T-helper 9 cell (primary cell): Measurements from ENCODE around the gene NEK4.

Source experiments
- DNase-seq: peaks from one replicate; pipeline ENCODE4 v3.0.0-alpha.2; 2020

NEK4 gene

GRCh38 chr3:52792961-52793695, 22.4 kb upstream of the NEK4 start:
- DNase-seq = no peak

DNA sequence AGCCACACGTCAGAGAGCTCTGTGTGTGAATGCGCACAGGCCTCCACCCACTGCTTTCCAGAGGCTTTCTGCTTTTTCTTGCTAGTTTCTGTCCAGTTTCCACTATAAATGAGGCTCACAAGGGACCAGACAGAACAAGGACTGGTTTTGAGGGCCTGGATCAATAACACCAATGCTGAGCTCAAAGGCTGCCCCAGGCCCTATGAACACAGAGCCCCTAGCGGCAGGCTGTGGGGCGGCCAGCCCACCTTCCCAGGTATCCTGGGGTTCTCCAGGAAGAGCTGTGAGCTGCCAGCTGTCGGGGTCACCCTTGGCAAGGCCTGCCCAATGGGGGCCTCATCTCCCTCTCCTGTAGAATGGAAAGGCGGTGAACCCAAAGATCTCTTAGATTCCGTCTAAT, 21.7 kb upstream of the NEK4 start:
- DNase-seq = no peak

DNA sequence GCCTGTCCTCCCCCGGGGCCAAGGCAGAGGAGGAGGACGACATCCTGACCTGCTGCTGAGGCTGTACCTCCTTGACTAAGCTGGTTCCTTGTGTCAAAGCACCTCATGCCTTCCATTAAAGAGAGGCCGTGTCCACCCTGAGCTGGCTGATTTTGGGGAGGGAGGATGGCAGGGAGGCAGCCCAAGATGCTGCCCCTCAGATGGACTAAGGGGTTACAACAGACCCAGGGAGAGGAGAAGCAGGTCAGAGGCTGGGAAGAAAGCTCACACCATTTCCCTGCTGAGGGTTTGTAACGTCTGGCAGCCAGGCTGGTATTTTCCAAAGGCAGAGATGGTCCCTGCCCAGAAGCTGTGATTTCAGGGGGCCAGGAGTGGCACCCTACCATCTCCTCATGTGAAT, 21.2 kb upstream of the NEK4 start:
- no peak for DNase-seq

DNA sequence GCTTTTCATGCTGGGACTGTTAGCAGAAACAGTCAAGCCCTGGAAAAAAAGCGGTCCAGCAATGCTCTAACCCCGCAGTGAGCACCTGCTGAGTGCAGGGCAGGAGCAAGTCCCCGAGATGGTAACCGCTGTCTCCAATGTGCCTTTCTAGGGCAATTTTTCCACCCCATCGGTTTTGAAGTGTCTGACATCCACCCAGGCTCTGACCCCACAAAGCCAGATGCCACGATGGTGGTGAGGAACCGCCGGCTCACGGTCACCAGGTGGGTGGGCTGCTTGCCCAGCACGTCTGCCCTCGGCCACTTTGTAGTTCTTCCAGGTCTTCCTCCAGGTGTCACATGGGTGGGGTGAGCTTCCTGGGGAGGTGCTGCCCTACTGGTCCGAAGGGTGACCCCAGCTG, 20.6 kb upstream of the NEK4 start:
- DNase-seq = no peak

GRCh38 chr3:52790741-52791140, 20.0 kb upstream of the NEK4 start:
- DNase-seq = no peak

DNA sequence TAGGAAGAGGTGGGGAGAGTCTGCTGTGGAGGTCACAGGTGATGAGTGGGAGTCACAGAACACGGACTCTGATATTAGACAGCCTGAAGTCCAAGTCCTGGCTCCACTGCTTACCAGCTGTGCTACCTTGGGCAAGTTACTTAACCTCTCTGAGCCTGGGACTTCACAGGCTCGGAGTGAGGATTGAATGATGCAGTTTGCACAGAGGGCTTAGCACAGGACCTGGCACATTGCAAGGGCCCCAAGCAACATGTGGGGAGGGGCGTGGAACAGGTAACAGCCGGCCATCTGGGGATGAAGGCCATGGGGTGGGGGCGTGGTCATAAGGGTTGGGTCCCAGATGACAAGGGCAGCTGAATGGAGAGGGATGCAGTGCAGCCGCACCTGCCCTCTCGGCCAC, 19.6 kb upstream of the NEK4 start:
- no peak for DNase-seq

DNA sequence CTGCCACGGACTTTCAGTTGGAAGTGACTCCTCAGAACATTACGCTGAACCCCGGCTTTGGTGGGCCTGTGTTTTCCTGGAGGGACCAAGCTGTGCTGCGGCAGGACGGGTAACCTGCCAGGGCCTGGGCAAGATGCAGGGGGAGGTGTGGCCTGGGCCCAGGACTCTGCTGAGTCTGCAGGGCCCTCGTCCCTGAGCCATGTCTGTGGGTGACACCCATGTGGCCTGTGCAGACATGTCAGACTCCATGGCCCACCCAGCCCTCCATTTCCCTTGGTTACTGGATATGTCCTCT, 19.0 kb upstream of the NEK4 start:
- DNase-seq = no peak

GRCh38 chr3:52788890-52789745, 18.4 kb upstream of the NEK4 start:
- DNase-seq = no peak

GRCh38 chr3:52787672-52788625, 17.2 kb upstream of the NEK4 start:
- no peak for DNase-seq

DNA sequence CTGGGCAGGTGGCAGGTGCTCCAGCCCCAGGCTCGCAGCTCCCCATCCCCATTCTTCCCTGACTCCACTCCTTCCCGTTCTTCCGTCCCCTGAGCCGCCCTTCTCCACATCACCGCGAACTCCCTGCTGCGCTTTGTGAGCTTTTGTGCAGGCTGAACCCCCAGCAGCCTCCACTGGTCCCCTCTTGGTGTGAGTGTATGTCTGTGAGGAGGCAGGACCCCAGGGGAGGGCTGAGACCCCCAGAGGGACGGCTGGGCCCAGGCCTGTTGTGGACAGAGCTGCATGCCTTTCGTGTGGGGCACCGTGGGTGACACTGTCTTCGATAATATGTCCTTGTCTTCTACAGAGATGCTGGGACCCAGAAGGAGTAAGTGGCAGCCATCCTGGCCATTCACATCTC, 16.5 kb upstream of the NEK4 start:
- no peak for DNase-seq

- DNase-seq = no peak
Measured at GRCh38 chr3:52786330-52787215, 15.8 kb upstream of the NEK4 start.

DNA sequence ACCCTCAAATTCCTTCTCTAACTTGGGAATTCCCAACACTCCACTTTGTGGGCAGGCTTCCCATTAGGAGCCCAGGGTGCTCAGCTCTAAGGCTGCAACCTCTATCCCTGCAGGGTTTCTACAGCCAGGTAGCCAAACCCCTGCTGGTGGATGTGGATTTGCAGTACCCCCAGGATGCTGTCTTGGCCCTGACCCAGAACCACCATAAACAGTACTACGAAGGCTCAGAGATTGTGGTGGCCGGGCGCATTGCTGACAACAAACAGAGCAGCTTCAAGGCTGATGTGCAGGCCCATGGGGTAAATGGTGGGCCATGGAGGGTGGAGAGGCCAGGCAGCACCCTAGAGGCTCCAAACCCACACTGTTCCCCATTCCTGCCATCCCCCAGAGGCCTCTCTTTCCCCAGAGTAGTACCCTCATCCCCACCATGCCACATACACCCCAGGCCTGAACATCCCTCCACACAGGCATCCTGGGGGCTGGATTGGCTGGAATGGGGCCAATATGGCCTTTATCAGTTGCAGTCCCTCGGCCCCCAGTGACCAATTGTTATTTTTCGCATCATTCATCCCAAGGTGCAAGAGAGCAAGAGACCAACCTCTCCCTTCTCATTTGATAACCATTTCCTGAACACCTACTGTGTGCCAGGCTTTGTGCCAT, 14.3 kb upstream of the NEK4 start:
- no peak for DNase-seq

DNA sequence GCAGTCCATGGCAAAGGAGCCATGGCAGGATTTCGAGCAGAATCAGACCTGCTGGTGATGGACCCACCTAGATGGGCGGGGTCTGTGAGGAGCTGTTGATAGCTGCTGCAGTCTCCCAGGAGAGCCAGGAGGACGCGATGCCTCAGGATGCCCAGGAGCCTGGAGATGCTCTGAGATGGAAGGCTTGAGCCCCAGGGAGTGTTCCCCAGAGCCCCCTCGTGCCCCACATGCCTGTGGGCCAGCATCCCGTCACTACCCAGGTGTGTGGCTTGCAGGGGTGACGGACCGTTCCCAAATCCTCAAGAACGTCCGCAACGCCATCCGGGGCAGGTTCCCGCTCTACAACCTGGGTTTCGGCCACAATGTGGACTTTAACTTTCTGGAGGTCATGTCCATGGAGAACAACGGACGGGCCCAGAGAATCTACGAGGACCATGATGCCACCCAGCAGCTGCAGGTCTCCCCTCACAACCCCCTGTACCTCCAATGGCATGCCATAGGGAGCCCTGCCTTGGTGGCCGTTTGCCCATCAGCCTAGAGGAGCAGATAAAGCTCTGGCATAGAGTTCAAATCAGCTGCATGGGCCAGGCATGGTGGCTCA, 13.4 kb upstream of the NEK4 start:
- no peak for DNase-seq

- DNase-seq = no peak
Measured at GRCh38 chr3:52783211-52783555, 12.4 kb upstream of the NEK4 start.

DNA sequence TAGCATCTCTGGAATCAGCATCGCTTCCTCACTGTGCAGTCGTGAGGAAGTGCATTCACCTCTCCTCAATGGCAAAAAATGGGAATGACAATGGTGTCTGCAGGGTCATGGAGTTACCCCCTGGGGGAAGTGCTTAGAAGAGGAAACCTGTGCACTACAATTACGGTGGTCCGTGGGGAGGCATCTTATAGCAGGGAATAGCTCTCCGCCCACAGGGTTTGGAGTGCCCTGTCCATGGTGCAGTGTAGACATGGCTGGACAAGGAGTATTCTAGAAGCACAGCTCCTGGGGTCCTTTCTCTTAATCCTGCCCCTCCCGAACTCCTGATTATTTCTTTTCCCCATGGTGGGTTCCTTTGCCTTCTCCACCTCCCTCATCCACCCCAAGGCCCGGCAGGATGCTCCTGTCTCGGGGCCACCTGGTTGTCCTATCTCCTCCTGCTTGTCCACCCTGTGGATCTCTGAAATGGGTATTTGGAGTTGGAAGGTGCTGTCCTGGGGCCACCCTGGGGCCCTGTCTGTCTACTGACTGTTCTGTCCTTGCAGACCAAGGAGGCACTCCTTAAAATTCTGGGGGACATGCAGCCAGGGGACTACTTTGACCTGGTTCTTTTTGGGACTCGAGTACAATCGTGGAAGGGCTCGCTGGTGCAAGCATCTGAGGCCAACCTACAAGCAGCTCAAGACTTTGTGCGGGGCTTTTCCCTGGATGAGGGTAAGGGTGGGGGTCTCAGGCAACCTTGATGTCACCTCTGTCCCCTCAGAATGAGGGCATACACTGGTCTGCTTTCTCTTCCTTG, 11.9 kb upstream of the NEK4 start:
- DNase-seq = no peak

DNA sequence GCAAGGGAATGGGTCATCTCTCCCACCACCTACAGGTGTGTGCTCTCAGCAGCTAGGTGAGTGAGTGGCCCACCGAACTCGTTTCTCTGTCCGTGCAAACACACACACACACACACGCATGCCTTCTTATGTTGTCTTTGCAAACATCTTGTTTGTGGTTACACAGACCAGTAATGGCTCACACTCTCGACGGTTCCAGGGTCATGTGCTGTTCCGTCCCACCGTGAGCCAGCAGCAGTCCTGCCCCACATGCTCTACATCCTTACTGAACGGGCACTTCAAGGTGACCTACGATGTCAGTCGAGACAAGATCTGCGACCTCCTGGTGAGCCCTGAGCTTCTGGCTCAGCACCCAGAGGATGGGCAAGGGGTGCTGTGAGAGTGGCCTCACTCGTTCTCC, 11.0 kb upstream of the NEK4 start:
- no peak for DNase-seq

- no peak for DNase-seq
Measured at GRCh38 chr3:52779837-52780585, 9.3 kb upstream of the NEK4 start.

- DNase-seq = no peak
Measured at GRCh38 chr3:52779011-52779836, 8.5 kb upstream of the NEK4 start.
